GM12874 (cell line): Measurements from ENCODE around the gene AHDC1.

Experiments used
- TF ChIP-seq, protein P1 (sequence below): IDR thresholded peaks from 2 replicates; pipeline ENCODE4 v1.5.1; 2011; ENCODE audit warnings: low read depth, mild to moderate bottlenecking, control low read depth, low read length, moderate library complexity; ENCODE audit not compliant: insufficient read depth

The AHDC1 gene

DNA sequence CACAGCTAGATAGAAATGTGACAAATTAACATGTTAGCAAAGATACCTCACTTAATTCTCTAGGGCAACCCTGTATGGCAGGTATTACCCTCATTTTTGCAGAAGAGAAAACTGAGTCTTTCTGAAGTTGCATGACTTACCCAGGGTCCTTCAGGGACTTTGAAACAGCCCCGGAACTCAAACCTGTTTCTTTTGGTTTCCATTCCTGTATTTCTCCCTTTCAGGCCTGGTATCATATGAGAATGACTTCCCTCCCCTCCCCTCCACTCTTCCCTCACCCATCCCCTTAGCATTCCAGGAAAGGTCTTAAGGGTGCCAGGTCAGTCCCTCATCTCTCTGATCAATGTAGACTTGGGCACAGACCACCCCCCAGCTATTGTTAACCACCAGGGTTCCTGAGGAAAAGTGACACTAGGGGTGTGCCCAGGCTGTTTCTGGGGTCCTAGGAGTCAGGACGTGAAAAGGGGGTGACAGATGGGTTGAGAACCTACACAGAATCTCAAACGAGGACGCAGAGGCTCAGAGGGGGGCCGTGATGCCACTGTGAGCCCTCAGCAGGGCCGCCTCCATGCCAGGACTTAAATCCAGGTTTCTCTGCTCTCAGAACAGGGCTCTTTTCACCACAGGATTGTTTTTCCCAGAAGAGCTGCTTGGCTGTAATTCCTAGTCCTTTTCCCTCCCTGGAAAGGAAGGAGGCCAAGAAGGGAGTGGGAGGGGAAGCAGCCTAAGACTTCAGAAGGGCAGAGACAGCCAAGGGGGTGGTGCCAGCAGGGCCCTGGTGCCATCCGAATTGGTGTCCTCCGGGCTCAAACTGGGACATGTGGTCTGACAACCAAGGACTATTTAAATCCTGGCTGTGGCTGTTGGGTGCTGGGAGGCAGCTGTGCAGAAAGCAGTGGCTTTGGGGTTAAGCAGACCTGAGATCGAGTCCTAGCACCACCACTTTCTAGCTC lies 111.9 kb downstream of the AHDC1 start:
- TF ChIP-seq, protein P1, sequence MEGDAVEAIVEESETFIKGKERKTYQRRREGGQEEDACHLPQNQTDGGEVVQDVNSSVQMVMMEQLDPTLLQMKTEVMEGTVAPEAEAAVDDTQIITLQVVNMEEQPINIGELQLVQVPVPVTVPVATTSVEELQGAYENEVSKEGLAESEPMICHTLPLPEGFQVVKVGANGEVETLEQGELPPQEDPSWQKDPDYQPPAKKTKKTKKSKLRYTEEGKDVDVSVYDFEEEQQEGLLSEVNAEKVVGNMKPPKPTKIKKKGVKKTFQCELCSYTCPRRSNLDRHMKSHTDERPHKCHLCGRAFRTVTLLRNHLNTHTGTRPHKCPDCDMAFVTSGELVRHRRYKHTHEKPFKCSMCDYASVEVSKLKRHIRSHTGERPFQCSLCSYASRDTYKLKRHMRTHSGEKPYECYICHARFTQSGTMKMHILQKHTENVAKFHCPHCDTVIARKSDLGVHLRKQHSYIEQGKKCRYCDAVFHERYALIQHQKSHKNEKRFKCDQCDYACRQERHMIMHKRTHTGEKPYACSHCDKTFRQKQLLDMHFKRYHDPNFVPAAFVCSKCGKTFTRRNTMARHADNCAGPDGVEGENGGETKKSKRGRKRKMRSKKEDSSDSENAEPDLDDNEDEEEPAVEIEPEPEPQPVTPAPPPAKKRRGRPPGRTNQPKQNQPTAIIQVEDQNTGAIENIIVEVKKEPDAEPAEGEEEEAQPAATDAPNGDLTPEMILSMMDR, result no peak

DNA sequence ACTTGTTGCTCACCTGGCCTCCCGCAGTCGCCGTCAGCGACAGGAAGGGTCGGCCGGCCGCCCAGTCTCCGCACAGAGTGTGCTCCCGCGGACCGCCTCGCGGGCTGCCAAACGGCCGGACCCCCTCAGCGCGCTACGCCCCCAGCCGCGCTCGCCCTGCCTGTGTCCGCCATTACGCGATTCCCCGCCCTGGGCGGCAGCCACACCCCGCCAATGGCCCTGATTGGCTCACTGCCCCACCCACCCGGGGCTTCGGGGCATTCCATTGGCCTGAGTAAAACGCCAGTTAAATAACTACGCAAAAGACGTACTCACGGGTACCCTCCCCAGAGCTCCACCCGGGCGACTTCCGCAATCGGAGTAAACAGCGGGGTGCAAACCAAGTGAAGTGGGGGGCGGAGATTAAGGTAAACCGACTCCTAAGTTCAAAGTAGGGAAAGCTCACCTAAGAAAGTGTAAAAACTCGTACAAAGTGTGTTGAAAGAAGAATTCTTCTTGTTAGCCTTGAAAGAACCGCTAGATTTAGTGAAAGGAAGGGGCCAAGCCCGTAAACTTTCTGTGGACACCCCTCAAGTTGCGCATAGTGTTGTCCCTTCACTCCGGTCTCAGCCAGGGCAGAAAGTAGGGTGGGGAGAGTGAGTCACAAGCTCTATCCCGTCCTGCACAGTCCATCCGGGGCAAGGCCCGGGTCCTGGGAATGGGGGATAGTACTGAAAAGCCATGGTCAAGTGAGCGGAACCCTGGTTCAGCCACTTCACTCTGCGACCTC lies 113.8 kb downstream of the AHDC1 start, which contains the start of gene WASF2:
Gene WASF2 (minus strand): TSS at position 195 of the 769 bp plus-strand sequence. CDS start 61,277 bp downstream, outside the sequence.
- TF ChIP-seq, protein P1, result no peak

DNA sequence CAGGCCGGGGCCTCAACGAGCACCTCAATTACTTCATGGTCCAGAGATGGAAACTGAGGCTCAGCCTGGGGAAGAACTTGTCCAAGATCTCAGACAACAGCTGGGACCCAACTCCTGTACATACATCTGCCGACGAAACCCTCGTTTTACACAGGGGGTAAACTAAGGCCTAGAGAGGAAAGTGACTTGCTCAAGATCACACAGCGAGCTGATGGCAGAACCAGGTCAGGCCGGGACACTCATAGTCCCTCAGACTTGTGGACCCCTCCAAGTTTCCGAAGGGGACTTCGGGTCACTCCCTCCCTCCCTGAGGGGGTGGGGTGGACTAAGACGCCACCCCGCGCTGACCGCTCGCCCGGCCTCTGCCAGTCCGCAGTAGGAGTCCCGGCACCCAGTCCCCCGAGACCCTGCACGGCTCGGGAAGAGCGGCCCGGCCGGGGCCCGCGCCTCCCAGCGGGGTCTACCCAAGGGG lies 114.4 kb downstream of the AHDC1 start:
- TF ChIP-seq, protein P1, result no peak

DNA sequence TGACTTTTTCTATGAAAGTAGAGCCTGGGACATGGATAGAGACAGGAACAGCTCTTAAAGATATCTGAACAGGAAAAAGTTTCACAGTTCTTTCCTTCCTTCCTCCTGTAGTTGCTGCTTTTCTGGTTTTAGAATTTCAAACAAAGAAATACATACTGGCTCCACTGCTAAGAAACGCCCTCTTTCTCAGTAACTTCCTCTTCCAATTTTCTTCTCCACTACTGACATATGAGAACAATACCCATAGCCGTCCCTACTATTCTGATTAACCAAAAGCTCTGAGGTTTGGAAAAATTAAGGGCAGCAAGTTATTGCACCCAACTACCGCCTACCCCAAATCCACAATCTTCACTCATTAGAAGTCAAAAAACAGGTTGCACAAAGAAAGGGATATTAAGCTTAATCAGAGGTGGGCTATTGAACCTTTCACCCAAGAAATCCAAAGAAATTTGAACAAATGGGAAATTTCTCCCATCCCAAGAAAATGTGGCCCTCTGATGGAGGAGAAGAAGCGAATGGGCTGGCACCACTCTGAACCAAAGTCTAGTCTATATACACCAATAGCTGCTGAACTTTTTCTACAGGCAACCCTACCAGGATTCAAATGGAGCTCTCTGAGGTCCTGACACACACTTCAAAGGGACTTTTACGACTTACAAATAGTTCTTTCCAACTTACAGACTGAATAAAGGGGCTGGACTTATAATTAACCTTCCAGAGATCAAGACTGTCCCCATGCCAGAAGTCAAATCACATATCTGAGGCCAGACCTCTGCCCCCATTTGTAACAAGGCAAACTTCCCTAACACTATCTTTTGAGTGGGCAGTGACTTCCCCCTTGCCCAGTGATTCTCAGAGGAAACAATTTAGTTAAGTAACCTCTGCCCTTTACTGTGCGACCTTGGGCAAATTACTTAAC lies 115.7 kb downstream of the AHDC1 start:
- TF ChIP-seq, protein P1, result no peak

DNA sequence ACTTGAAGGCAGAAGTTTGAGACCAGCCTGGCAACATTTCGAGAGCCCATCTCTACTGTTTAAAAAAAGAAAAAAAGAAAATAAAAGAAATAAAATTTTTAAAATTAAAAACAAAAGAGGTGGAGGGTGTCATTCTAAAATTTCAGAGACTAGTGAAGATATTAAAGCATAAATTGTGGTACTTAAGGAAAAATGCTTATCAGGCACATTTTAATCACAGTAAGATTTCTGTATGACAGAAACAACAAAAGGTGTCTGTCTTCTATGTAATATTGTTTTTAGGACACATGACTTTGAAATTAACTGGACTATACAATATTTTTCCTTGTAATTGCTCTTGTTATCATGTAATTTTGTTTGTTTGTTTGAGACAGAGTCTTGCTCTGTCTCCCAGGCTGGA lies 118.6 kb downstream of the AHDC1 start:
- TF ChIP-seq, protein P1, result no peak
